GM19438 (cell line): ENCODE data around the gene COL23A1.

Experiments
- ATAC-seq: cut with Tn5 transposase; IDR thresholded peaks from one replicate; pipeline ENCODE4 v1.9.1; 2021; ENCODE audit warnings: low read depth; ENCODE audit not compliant: unreplicated experiment

COL23A1 gene

DNA sequence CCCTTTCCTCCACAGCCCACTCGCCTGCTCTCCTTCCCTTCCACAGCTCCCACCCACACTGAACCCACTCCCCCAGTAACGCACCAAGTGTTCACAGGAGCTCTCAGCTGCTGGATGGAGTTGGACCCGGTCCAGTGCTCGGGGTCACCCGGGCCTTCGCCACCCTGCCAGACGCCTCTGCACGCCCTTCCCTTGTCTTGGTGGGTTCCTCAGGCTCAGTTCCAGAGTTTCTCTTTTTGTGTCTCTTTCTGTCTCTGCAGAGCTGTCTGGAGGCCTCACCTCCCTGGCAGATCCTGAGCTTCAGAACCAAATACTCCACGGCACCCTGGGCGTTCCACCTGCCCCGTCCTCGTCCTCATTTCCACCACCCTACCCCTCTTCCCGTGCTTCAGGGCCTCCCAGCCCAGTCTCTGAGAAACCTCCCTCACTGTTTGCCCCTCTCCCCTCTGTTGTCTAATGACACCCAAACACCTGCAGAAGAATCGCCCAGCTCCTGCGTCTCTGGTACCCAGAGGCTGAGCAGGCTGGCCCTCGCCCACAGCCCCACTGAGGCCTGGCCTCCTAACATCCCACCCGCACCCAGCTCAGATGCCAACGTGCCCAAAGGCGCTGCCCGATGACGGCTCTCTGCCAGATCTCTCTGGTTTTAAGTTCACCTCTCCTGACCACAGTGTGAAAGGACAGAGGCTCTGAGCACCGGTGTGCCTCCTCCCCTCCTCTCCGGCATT, 74.3 kb downstream of the COL23A1 start:
- ATAC-seq, result no peak

DNA sequence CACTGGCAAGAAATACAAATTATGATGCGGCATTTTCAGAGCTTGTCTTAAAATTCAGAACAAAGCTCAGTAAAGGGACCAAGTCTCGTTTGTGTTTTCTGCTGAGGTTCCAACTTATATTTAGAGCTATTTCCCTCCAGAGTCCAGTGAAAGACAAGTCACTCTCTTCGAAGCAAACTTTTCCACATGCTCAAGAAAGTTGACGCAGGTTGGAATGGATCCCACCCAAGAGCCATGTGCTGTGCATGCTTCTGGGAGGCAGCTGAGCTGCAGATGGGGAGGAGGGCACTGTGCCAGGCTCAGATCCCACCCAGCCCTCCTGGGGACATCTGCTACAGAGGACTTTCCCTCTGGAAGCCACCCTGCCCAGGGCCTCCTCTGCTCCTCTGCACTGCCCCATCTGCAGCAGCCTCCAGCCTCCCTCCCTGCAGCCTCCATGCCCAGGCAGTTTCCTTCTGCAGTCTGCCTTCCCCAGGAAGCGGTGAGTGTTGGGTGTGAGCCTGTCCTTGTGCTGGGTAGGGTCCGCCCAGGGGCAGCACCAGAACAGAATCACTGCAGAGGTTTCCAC, 75.3 kb downstream of the COL23A1 start:
- no peak for ATAC-seq

DNA sequence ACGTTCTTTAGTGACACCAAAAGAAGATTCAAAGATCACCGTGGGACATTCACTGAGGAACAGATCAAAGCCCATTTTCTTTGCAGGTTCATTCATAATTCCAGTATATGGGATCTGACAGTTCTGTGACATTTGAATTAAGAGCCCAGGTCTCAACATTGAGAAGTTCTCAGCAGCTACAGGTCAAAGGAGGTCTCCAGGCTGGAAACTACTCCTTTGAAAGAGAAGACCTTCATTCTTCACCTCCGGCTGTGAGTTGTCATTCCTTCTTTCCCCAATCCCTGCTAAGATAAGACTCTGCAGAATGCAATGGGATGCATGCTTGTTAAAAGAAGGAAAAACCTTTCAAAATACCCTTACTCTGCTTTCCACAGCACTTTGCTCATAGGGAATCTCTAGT, 79.0 kb downstream of the COL23A1 start:
- ATAC-seq, result no peak

DNA sequence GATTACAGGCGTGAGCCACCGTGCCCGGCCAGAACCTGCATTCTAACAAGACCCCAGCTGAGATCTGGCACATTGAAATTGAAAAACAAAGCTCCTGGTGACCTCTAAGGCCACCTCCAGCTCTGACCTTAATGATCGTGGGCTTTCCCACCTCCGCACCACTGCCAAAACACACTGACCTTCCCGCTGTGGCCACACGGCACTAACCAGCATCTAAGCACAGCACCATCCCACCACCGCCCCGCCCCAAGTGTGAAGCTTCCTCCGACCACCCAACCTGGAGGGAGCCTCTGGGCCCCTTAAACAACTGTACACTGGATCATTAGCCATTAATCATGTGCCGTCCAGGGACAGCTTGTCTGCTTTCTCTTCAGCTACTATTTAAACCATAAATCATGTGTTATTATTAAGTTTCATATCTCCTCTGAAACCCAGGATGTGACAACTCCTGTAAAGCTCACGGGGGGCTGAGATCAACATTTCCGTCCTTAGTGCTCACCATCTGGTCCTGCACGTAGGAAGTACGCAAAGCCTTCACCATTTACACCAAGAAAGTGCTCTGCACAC, 80.6 kb downstream of the COL23A1 start:
- no peak for ATAC-seq

DNA sequence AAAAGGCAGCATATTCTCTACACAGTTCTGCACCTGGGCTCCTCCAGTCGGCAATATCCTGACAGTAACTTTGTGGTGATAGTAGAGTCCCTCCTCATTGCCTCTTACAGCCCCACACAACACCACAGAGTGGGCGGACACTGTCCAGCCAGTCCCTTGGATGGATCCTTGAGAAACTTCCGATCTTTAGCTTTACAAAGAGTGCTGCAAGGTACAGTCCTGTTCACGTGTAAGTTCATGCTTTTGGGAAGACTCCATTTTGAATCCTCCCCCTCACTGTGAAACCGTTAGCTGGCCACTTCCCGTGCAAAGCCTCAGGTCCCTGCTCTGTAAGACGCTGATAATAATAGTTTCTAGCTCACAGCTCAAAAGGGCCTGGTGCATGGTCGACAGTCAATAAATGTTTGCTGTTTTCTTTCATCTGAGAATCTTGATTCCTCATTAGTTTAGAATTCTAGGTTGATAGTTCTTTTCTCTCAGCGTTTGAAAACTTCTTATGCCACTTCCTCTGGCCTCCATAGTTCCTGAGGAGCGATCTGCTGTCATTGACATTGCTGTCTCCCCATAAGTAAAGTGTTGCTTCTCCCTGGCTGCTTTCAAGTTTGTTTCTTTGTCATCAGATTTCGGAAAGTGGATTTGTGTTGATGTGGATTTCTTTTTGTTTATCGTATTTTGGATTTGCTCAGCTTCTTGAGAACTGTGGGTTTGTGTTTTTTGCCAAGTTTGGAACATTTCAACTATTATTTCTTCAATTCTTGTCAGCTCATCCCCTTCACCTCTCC, 82.9 kb downstream of the COL23A1 start:
- ATAC-seq, result no peak

DNA sequence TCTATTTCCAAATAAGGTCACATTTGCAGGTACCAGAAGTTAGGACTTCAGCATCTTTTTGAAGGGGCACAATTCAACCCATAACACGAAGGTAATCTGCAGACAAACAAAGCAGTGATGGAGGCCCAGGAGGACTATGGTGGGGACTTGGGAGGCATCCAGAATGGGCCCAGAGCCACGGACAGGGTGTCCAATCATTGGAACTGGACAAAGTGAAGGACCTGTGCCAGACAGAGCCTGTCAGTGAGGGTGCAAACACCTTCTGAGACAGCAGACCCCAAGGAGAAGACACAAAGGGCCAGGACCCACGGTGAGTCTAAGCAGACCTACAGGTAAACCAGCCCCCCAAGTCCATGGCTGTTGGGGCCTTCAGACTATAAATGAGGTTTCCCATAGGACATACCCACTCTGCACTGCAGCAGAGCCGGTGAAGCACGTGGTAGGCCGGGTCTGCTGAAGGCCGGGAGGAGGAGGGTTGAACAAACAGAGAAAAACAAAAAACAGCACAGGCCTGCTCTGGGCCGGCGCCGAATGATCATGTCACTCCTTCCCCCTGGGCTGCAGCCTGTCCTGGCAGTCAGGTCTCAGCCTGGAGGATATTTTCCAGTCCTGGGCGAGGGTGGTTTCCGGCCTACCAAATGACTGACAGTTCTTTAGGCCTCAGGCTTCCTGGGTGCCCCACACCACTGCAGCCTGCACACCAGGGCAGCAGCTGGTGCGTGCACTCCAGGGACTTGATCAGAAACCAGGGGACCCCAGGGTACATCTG, 84.4 kb downstream of the COL23A1 start:
- ATAC-seq, result no peak

DNA sequence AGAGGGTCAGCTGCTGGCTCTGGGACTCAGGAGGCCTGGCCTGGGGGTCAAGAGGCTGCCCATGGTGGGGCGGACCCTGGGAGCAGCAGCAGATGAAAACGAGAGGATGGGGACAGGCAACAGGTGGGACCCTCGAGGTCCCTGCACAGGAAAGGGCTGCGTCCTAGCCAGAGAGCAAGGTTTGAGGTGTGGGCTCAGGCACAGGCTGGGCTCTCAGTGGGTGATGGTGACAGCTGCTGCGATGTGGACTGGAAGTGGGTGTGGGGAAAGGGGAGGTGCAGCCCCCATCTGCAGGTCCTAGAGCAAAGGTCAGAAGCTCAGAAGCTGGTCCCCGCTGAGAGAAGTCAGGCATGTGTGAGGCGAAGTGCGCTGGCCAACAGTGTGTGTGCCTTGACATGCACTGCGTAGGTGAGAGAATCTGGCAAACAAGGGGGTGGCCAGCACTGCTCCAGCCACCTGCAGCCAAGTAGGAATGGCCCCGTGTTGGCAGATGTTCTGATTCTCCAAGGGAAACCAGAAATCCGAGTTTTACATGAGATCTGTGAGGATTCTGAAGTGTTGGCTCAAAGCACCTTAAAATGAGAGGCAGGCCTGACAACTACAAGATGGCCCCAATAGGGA, 85.7 kb downstream of the COL23A1 start:
- no peak for ATAC-seq

DNA sequence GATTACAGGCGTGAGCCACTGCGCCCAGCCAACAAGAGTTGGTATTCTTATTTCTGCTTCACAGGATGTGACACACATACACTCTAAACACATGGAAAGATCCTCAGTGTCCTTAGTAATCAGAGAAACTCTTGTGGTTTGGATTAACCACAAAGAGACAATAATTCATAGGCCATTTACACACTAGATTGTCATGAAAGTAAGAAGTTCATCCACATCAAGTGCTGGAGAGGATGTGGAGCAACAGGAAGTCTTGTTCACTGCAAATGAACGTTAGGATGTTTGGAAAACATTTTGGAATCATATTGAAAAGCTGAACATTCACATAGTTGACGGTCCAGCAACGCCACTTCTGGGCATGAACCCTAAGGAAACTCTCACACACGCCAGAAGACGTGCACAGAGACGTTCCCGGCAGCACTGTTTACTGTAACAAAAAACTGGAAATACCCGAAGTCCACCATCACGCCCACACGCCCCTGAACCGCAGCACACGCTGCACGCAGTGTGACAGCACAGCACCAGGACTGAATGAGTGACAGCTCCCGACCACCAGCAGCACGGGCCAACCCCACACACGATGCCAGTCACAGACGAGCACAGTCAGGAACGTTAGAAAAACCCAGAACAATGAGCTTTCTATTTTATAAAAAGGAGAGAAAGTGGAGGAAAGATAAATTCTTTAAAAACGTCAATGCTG, 87.6 kb downstream of the COL23A1 start:
- no peak for ATAC-seq

DNA sequence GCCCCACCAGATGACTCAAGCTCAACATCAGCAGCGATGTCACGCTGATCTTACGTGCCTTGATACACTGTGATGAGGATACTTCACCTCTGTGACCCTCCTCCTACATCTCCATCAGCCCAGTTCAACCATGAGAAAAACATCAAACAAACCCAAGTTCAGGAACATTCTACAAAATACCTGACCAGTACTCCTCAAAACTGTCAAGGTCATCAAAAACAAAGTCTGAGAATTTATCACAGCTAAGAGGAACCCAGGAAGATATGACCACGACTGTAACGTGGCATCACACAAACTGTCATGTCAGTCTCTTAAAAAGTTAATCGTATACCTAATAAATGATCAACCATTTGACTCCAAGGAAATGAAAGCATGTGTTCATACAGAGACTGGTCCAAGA, 90.8 kb downstream of the COL23A1 start:
- ATAC-seq, result no peak

DNA sequence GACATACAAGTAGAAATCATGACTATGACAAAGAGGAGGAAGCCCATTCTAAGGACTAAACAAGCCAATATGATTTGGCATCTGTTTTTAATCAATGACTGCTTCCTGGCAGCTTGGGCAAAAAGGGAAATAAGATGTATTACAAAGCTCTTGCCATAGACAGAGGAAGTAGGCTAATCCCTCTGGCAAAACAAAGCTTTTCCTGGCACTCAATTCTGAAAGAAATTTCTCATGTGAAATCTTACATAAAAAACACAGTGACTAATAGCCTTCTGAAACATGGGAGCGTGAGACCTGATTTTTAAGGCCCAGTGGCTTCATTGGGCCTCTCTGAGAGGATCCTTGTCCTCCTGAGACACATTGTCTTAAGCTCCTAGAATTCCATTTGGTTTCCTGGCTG, 93.6 kb downstream of the COL23A1 start:
- no peak for ATAC-seq

DNA sequence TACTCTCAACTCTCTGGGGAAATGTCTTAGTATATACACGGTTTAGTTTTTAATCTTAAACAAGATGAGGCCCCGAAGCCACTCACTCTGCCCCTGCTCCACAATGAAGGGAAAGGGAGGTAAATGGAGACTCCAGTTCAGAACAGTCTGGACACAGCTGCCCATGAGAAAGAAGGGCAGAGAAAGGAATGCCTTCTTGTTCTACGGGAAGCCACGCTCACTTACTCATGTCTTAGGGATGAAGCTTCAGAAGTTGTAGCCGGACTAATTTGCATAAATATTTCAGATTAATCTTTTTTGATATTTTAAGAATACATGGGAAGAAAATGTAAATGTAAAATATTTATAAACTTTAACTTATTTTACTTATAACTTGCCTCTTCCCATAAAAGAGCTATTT, 94.0 kb downstream of the COL23A1 start:
- no peak for ATAC-seq

DNA sequence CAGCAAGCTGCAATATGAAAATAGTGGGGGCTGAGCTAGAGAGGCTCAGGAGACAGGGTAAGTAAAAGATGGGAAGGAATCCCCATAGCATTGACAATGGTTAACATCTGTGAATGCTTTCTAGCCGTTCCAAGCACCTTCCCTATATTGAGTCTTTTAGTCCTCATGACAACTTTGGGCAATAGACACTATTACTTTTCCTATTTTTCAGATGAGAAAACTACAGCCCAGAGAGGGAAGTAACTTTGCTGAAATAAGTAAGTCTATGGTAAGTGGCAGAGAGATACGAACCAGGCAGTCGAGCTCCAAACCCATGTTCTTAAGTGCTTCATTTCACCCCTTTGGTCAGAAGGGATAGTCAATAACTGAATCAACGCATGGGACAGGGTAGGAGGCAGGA, 94.5 kb downstream of the COL23A1 start:
- no peak for ATAC-seq

DNA sequence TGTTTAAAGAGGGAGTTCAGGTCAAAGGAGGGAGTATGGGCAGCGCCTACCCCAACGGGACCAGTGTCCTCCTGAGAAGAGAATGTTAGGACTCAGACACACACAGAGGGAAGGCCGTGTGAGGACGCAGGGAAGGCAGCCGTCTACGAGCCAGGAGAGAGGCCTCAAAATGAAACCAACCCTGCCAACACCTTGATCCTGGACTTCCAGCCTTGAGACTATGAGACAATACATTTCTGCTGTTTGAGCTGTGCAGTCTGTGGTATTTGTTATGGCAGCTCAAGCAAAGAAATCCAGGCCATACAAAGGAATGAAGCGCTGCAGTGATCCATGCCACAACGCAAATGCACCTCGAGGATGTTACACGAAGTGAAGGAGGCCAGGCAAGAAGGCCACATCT, 97.9 kb downstream of the COL23A1 start:
- no peak for ATAC-seq

DNA sequence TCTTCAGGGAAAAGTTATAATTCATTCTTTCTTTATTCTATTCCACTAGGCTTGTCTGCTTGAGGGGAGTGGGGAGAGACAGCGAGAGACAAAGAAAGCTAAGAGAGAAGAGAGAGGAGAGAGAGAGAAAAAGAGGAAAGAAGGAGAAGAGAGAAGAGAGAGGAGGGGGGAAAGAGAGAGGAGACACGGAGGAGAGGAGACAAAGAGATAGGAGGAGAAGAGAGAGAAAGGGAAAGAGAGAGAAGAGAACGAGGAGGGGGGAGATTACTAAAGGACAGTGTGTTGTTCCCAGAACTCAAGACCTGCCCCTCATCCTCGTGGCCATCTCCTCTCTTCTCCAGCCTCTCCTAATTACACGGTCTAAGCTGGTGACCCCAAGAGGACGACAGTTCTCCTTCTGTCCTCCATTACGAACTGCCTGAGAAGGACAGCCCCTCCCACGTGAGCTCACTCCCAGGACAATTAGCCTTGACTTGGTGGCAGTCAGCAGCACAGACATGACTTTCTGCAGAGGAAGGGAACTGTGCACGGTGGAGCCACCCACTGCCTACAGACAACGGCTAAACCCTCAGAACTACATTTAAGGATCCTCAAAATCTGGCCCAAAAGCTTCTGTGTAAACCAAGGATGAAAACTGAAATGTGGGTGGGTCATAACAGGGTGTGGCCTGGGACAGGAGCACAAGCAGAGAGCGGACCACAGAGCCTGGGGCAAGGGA, 99.1 kb downstream of the COL23A1 start:
- ATAC-seq, result no peak

DNA sequence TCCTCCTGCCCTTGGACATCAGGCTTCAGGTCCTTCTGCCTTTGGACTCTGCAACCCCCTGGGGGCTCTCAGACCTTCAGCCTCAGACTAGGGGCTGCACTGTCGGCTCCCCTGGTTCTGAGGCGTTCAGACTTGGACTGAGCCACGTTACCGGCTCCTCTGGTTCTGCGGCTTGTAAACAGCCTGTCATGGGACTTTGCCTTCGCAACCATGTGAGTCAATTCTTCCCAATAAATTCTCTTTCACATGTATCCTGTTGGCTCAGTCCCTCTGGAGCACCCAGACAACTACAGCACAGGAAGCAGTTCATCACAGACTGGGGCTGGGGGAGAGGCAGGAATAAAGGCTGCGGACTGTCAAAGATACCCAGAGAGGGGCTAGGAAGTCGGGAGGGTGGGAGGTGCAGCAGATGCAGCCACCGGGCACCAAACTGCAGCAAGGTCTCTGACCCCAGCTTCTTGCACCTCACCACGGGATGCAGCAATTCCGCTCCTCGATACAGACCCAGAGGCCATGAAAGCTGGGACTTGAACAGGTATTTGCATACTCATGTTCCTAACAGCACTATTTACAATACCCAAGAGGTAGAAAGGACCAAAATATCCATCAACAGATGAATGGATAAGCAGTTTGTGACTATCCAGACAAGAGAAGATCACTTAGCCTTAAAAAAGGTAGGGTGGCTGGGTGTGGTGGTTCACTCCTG, 100.8 kb downstream of the COL23A1 start:
- no peak for ATAC-seq

DNA sequence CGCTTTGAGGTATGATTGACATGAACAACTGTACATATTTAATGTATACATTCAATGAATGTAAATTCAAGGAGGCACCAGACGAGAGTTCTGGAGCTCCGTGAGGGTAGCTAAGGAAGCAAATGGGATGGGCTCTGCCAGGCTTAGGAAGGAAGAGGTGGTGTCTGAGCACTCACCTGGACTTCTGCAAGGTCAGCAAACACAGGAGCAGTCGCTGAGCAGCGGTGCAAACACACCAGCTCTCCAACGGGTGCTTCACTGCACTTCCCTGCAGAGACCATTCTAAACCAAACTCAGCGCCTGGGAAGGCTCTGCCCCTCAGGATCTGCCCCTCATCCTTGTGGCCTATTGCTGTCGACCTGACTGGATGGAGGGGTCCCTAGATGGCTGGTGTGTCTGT, 101.5 kb downstream of the COL23A1 start:
- ATAC-seq, result no peak

DNA sequence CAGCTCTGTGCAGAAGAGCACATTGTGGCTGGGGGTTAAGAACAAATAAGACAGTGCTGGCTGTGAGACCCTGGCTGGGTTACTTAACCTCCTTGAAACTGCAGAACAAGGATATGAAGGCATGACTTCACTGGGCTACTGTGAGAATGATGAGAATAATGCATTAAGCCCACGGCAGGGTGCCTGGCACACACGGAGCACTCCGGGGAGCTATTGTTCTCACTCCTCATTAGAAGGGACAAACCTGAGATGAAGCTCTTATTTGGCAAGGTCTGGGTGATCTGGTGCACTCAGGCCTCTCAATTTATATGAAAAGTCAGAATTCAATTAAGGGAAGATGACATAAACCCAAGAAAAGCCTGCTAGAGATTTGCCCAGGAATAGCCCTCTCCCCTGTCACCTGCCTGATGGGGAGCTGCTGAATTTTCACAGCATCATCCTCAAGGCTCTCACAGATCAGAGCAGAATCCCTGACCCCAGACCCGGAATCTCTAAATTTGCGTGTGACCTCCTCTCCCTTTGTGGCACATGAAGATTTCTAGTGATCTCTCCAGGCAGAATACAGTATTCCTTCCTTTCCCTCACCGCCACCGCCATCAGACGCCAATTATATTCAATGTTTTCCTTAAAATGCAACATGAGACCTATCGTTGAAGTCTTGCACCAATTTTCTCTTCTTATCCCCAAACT, 102.1 kb downstream of the COL23A1 start:
- ATAC-seq, result no peak
